GM19099 (cell line): Measurements from ENCODE around the gene SYNGR4.

Source experiments
- POLR2A ChIP-seq: IDR thresholded peaks from 3 replicates; pipeline ENCODE4 v1.6.1; 2011; ENCODE audit warnings: low read depth; ENCODE audit not compliant: insufficient read length; ENCODE audit errors: extremely low read depth

SYNGR4 gene, protein sequence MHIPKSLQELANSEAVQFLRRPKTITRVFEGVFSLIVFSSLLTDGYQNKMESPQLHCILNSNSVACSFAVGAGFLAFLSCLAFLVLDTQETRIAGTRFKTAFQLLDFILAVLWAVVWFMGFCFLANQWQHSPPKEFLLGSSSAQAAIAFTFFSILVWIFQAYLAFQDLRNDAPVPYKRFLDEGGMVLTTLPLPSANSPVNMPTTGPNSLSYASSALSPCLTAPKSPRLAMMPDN

GRCh38 chr19:48363810-48364597 is at the start of gene SYNGR4, which contains the start of gene TMEM143:
SYNGR4 (plus strand) TSS chr19:48364367; CDS start chr19:48365843, 1,476 bp downstream.
TMEM143 (minus strand) TSS chr19:48363940; CDS start chr19:48363920, 20 bp downstream.
- TF ChIP-seq POLR2A, result peak; percentile 62

DNA sequence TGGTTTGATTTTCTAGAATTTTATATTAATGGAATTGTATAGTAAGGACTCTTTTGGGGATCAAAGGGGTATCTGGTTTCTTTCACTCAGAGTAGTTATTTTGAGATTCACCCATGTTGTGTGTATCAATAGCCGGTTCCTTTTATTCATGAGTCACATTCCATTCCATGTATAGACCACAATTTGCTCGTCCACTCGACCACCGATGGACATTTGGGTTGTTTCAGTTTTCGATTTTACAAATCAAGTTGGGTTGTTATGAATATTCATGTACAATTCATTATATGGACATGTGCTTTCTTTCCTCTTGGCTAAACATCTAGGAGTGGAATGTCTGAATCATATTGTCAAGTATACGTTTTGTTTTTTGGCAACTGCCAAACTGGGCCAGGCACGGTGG is 48.5 kb upstream of the SYNGR4 start:
- no peak for TF ChIP-seq POLR2A

GRCh38 chr19:48318286-48318987 is 45.7 kb upstream of the SYNGR4 start:
- no peak for TF ChIP-seq POLR2A

DNA sequence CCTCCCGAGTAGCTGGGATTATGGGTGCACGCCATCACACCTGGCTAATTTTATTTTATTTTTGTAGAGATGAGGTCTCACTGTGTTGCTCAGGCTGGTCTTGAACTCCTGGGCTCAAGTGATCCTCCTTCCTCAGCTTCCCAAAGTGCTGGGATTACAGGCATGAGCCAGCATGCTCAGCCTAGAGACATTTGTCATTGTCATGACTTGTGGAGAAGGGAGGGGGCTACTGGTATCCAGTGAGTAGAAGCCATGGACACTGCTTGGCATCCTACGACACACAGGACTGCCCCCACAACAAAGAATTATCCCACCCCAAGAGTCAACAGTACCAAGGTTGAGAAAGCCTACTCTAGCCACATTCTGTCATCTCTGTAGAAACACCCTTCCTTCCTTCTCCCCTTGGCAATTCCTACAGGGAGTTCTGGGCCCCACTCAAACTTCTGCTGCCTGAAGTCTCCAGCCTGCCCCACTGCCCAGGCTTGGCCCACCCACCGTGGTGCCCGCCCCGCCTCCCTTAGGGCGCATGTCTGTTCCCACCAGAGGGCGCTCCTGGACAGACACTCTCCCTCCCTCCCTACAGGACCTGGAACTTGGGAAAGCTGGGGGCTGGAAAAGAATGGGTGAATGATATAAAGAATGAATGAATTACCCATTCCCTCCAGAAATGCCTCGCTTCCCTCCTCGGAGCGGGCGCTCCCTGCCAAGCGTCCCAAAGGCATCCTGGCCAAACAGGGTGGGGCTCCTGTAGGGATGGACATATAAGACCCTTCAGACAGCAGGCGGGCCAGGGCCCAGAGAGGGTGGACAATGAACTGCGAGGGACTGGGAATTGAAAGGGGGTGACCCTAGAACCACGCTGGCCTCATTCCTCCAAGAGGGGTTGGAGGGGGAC is 44.3 kb upstream of the SYNGR4 start:
- TF ChIP-seq POLR2A, result no peak

DNA sequence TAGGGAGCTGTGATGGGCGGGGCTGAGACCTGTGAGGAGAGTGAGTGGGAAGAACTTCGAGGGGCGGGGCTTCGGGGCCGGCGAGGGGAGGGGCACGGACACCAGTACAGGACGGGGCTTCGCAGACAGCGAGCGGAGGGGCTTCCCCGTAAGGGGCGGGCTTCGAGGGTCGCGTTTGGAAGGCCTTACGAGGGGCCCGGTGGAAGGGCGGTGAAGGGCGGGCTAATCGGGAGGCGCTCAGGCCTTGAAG is 42.9 kb upstream of the SYNGR4 start:
- no peak for TF ChIP-seq POLR2A

- peak; percentile 90 for TF ChIP-seq POLR2A
These were observed 42.3 kb upstream of the SYNGR4 start for GRCh38 chr19:48321622-48322591.

DNA sequence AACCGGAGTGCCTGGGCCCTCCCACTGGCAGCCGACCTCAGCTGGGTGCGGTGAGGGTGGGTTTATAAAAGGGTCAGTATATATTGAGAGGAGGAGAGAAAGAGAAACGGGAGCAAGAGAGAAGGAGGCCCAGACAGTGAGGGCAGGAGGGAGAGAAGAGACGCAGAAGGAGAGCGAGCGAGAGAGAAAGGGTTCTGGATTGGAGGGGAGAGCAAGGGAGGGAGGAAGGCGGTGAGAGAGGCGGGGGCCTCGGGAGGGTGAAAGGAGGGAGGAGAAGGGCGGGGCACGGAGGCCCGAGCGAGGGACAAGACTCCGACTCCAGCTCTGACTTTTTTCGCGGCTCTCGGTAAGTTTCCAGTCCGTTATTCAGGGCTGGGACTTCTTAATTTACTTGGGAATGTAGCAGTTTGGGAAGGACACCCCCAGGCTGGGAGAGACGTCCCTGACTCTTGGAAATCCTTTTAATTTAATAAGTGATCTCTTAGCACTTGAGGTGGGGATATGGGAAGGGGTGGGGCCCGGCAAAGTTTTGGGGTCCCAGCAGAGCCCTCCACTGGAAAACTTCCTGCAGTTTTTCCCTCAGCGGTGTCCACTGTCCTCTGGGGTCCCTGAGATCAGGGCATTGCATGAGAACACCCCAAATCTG is 38.8 kb upstream of the SYNGR4 start, which contains the start of gene EMP3:
Gene EMP3, plus strand, starts transcription at position 288 of the 646 bp plus-strand sequence. CDS start 1,293 bp downstream, outside the sequence.
- TF ChIP-seq POLR2A, result peak; percentile 76

DNA sequence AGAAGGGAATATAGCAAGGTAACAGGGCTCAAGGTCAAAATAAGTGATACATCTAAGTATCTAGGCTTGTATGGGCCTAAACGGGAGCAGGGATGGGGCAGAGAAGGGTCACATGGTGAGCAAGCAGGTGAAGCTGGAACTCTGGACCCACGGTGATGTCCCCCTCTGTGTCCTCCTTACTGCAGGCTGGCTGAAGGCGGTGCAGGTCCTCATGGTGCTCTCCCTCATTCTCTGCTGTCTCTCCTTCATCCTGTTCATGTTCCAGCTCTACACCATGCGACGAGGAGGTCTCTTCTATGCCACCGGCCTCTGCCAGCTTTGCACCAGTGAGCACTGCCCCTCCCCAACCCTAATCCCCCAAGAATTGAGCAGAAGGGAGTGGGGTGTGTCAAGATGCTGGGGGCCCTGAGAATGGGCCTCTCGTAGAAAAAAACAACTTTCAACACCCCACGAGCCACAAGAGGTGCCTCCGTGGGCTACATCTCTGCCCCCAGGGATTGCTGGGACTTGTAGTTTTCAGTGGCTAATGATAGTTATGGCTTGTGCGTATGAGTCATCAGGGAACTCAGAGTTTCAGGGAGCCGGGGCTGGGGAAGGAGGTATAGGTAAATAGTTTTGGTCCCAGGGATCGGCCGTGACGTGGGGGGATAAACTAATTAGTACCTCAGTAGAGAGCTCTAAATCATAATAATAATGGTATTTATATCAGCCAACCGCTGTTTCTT is 34.8 kb upstream of the SYNGR4 start:
- TF ChIP-seq POLR2A, result no peak

GRCh38 chr19:48330012-48330681 is 34.0 kb upstream of the SYNGR4 start:
- TF ChIP-seq POLR2A, result no peak

GRCh38 chr19:48332351-48332661 is 31.9 kb upstream of the SYNGR4 start:
- TF ChIP-seq POLR2A, result no peak

GRCh38 chr19:48332662-48333466 is 31.3 kb upstream of the SYNGR4 start:
- TF ChIP-seq POLR2A, result peak; percentile 65
